Esophagus muscularis mucosa (tissue), 4 donors: ENCODE data around the gene DCAF8. TPM values are rescaled to one million over a fixed set of nuclear protein-coding genes. Genes with fewer than 3 reads are reported as not detected.

Experiments
- DNase-seq: peaks from one replicate; pipeline ENCODE4 v3.0.0-alpha.2; 2017; ENCODE audit errors: extremely low spot score
- H3K27ac ChIP-seq, 4 donors: fragments of 200-600 bp; sonication (generic); replicated peaks in 1 of 4; 1 replicate in 3 of 4; 2 replicates in 1 of 4; pipeline ENCODE4 v1.5.1; 2016 to 2019; ENCODE audit warnings: mild to moderate bottlenecking in 1 of 4
- H3K27me3 ChIP-seq, 4 donors: fragments of 200-600 bp; sonication (generic); one replicate each; pipeline versions ENCODE4 v1.5.1 to v1.6.0; 2016 to 2019
- H3K36me3 ChIP-seq, 4 donors: fragments of 200-600 bp; sonication (generic); one replicate each; pipeline ENCODE4 v1.5.1; 2016 to 2019
- H3K4me1 ChIP-seq, 4 donors: fragments of 200-600 bp; sonication (generic); one replicate each; pipeline ENCODE4 v1.5.1; 2016 to 2019
- H3K4me3 ChIP-seq, 4 donors: fragments of 200-600 bp; sonication (generic); 1 replicate in 2 of 4; 2 replicates in 2 of 4; pipeline ENCODE4 v1.5.1; 2016 to 2019; ENCODE audit warnings: mild to moderate bottlenecking in 4 of 4, moderate library complexity in 1 of 4
- H3K9me3 ChIP-seq, 4 donors: fragments of 200-600 bp; sonication (generic); 1 replicate in 3 of 4; 2 replicates in 1 of 4; pipeline ENCODE4 v1.5.1; 2016 to 2019
- EP300 ChIP-seq: sonication (generic); formaldehyde crosslinking; IDR thresholded peaks from one replicate; pipeline ENCODE4 v1.6.1; 2017; ENCODE audit warnings: antibody characterized with exemption
- POLR2A ChIP-seq: fragments of 450-650 bp; IDR thresholded peaks from one replicate; pipeline ENCODE4 v1.6.1; 2017; ENCODE audit warnings: antibody characterized with exemption, moderate library complexity, mild to moderate bottlenecking, low read depth
- POLR2AphosphoS5 ChIP-seq, 2 donors: sonication (generic); formaldehyde crosslinking; IDR thresholded peaks; one replicate each; pipeline ENCODE4 v1.6.1; 2017; ENCODE audit warnings: antibody characterized with exemption in 2 of 2
- WGBS: methylation state at CpG from one replicate; pipeline ENCODE4 v1.1.5; 2018; 5-methylcytosine and 5-hydroxymethylcytosine counted together
- intact Hi-C: fragments of 100-400 bp; cut with DNase I; formaldehyde crosslinking; loops from one replicate; pipeline ENCODE4 v1.15.1; 2023
- total RNA-seq, 4 donors: library from RNA; depleted of rRNA; stranded (reverse); fragments of >200 nt; gene quantifications; one replicate each; pipeline versions ENCODE4 v1.1.0 to v1.2.1, GENCODE V29; 2016
- TF ChIP-seq, protein P1 (sequence below), 3 experiments: fragments of 200-600 bp in 2 of 3; fragments of 450-650 bp in 1 of 3; sonication (generic) in 2 of 3; IDR thresholded peaks; one replicate each; pipeline ENCODE4 v1.5.1; 2017 to 2019; ENCODE audit warnings: antibody characterized with exemption in 3 of 3, mild to moderate bottlenecking in 2 of 3, moderate library complexity in 1 of 3

DCAF8 gene
- total RNA-seq, 4 donors from 2014 or later = 111 to 191 (median 172) TPM

DNA sequence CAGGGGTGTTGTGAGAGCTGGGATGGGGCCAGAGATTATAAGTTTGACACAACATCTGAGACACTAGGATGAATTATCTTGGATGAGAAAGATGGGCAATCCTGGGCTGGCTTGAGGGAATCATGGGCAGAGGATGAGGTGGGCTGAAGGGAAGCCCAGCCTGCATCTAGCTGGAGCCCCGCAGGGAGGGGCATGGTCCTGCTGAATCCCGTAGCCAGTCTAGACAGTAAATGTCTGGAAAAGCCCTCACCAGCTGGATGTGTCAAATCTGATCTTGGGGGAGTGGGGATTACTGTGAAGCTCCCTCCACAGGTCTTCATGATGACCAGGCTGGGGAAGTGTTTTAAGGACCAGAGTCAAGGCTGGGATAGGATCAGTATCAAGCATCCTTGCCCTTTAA lies 75.6 kb downstream of the DCAF8 start:
- Histone ChIP-seq H3K4me3 (no peak overlapping the region), H3K27me3 (no peaks in the 10 kb centered on the region), H3K36me3 (no peaks in the 10 kb centered on the region), H3K9me3 (no peaks in the 10 kb centered on the region), H3K4me1 (peaks cover 13 to 28% (median 26%) of the 10 kb centered on the region in 4 donors), H3K27ac (no peak overlapping the region)
- TF ChIP-seq POLR2AphosphoS5 (IDR thresholded peaks at IDR 0.05) = no peak
- TF ChIP-seq POLR2A = no peak
- TF ChIP-seq, protein P1, sequence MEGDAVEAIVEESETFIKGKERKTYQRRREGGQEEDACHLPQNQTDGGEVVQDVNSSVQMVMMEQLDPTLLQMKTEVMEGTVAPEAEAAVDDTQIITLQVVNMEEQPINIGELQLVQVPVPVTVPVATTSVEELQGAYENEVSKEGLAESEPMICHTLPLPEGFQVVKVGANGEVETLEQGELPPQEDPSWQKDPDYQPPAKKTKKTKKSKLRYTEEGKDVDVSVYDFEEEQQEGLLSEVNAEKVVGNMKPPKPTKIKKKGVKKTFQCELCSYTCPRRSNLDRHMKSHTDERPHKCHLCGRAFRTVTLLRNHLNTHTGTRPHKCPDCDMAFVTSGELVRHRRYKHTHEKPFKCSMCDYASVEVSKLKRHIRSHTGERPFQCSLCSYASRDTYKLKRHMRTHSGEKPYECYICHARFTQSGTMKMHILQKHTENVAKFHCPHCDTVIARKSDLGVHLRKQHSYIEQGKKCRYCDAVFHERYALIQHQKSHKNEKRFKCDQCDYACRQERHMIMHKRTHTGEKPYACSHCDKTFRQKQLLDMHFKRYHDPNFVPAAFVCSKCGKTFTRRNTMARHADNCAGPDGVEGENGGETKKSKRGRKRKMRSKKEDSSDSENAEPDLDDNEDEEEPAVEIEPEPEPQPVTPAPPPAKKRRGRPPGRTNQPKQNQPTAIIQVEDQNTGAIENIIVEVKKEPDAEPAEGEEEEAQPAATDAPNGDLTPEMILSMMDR (IDR thresholded peaks at IDR 0.05) = no peak
- TF ChIP-seq EP300 = no peak
- intact Hi-C loops = no loop called here
- WGBS = 89% methylated on average over 2 of the region's 2 CpGs
- DNase-seq = no peak

DNA sequence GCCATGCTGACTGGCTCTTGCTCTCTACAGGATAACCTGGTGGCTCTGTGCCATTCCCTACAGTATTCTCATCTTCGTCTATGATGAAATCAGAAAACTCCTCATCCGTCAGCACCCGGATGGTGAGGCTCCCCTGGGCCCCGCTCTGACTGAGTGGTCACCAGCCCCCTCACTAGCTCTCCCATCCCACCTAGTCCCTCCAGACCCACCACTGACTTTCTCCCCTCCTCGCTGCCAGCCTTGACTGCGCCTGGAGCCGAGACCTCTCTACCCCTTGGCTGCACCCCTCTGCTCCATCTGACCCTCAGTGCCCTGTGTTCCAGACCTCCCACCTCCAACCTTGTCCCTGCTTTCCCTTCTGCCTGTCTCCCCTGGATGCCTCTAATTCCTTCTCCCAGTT lies 76.1 kb downstream of the DCAF8 start:
- intact Hi-C loops = no loop called here
- 90% methylated on average over 7 of the region's 7 CpGs for WGBS
- Histone ChIP-seq H3K36me3 (no peaks in the 10 kb centered on the region), H3K4me1 (peaks cover 13 to 23% (median 21%) of the 10 kb centered on the region in 4 donors), H3K9me3 (no peaks in the 10 kb centered on the region), H3K27me3 (no peaks in the 10 kb centered on the region), H3K4me3 (no peak overlapping the region), H3K27ac (no peak overlapping the region)
- DNase-seq = no peak
- no peak for TF ChIP-seq EP300
- TF ChIP-seq, protein P1 (IDR thresholded peaks at IDR 0.05) = no peak
- no peak for TF ChIP-seq POLR2AphosphoS5 (IDR thresholded peaks at IDR 0.05)
- no peak for TF ChIP-seq POLR2A

DNA sequence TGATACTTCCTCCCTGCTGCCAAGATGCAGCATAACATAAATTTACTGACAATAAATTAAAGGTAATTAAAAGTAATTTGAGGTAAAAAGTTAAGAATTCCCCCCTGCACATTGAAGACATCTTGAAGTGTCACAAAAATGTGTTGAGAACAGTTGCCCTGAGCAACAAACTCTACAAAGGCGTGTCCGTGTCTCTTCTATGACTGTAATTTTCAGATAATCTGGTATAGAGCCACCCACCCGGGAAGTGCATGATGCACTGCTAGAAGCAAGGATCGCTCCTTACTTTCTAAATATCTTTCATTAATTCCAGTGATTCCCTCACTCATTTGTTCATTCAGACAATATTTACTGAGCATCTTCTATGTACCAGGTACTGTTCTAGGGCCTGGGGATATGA lies 83.0 kb downstream of the DCAF8 start:
- H3K27ac ChIP-seq = no peak overlapping the region
- H3K4me1 ChIP-seq = no peaks in the 10 kb centered on the region
- intact Hi-C loops = no loop called here
- no peak overlapping the region for H3K4me3 ChIP-seq
- H3K9me3 ChIP-seq = no peaks in the 10 kb centered on the region
- H3K27me3 ChIP-seq = no peaks in the 10 kb centered on the region
- TF ChIP-seq POLR2A (no peak), POLR2AphosphoS5 (IDR thresholded peaks at IDR 0.05) (no peak), EP300 (no peak)
- TF ChIP-seq, protein P1 (IDR thresholded peaks at IDR 0.05) = no peak
- H3K36me3 ChIP-seq = no peaks in the 10 kb centered on the region
- WGBS = 84% methylated on average over 4 of the region's 4 CpGs
- no peak for DNase-seq

DNA sequence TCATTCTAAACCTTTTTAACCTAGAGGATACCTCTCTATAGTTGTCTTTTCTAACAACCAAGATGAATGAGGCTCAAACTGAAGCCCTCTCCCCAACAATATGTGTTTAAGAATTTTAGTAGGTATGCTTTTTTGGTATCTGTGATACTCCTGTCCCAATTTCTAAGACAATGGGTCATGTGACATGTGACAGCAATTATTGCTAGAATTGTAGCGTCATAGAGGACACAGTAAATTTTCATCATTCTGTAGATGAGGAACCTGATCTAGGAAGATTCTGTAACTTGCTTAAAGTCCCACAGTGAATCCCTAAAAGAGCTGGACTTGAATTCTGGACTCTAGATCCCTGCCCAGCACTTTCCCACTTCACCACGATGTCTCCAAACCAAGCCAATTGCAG lies 83.6 kb downstream of the DCAF8 start:
- Histone ChIP-seq H3K27ac (no peak overlapping the region), H3K36me3 (no peaks in the 10 kb centered on the region), H3K27me3 (no peaks in the 10 kb centered on the region), H3K4me3 (no peak overlapping the region), H3K9me3 (no peaks in the 10 kb centered on the region), H3K4me1 (no peaks in the 10 kb centered on the region)
- 93% methylated on average over 2 of the region's 2 CpGs for WGBS
- no peak for TF ChIP-seq EP300
- no peak for TF ChIP-seq POLR2AphosphoS5 (IDR thresholded peaks at IDR 0.05)
- no peak for DNase-seq
- intact Hi-C loops = no loop called here

DNA sequence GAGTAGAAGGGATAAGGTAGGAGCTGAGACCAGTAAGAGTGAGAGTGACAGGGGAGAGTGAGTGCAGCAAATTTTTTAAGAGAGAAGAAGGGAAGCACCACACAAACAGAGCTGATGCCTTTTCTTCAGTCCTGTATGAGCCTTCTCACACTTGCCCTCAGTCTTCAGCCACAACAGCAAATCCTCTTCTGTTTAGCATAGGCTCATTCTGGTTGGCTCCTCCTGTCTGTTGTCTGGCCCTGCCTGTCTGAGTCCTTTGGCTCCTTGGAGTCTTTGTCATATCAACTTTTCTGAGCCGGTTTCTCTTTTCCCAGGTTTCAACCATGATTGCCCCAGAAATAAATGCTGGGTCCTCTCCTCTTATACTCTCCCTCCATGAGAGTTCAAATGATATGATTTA lies 84.7 kb downstream of the DCAF8 start:
- no peak for TF ChIP-seq POLR2AphosphoS5 (IDR thresholded peaks at IDR 0.05)
- TF ChIP-seq POLR2A = no peak
- Histone ChIP-seq H3K27ac (no peak overlapping the region), H3K4me1 (no peaks in the 10 kb centered on the region), H3K36me3 (no peaks in the 10 kb centered on the region), H3K4me3 (no peak overlapping the region), H3K9me3 (no peaks in the 10 kb centered on the region), H3K27me3 (no peaks in the 10 kb centered on the region)
- 80% methylated on average over 1 of the region's 1 CpG for WGBS
- intact Hi-C loops = no loop called here
- no peak for DNase-seq

DNA sequence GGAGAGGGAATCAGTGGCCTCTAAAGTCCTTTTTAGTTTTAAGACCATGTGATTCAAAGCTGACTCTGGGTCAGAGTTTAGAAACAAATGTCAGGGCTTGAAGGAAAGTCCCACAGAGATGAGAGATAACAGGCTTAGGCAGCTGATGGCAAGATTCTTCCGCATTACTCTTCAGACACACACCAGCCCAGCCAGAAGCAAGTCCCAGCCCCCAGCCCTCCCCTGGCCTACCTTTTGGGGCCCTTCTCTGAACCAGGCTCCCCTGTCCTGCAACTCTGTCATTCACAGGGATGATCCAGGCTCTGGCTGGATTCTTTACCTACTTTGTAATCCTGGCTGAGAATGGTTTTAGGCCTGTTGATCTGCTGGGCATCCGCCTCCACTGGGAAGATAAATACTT lies 85.1 kb downstream of the DCAF8 start:
- Histone ChIP-seq H3K9me3 (no peaks in the 10 kb centered on the region), H3K27ac (no peak overlapping the region), H3K4me3 (no peak overlapping the region), H3K27me3 (no peaks in the 10 kb centered on the region), H3K36me3 (no peaks in the 10 kb centered on the region), H3K4me1 (no peaks in the 10 kb centered on the region)
- no peak for DNase-seq
- intact Hi-C loops = no loop called here
- TF ChIP-seq, protein P1 (IDR thresholded peaks at IDR 0.05) = no peak
- no peak for TF ChIP-seq EP300
- no peak for TF ChIP-seq POLR2AphosphoS5 (IDR thresholded peaks at IDR 0.05)
- TF ChIP-seq POLR2A = no peak
- 87% methylated on average over 2 of the region's 2 CpGs for WGBS
